H1 (cell line): ENCODE data around the gene SLC38A2. TPM values are rescaled to one million over a fixed set of nuclear protein-coding genes. Genes with fewer than 3 reads are reported as not detected.

ENCODE experiments used
- BRCA1 ChIP-seq: IDR thresholded peaks from 2 replicates; pipeline ENCODE4 v1.6.1; 2012; ENCODE audit warnings: low read depth, low read length, improper control_type of control experiment
- CBX8 ChIP-seq: fragments of 300-800, 300-1000 bp; sonication (generic); IDR thresholded peaks from 2 replicates; pipeline ENCODE4 v1.7.1; 2016; ENCODE audit warnings: low read depth, low read length, borderline replicate concordance
- CHD1 ChIP-seq: IDR thresholded peaks from 2 replicates; pipeline ENCODE4 v1.6.1; 2012; ENCODE audit warnings: low read depth, low read length, improper control_type of control experiment
- CREB1 ChIP-seq: IDR thresholded peaks from 2 replicates; pipeline ENCODE4 v1.6.1; 2012; ENCODE audit warnings: inconsistent platforms
- EGR1 ChIP-seq: IDR thresholded peaks from 2 replicates; pipeline ENCODE4 v1.6.1; 2011; ENCODE audit warnings: low read depth, low read length, borderline replicate concordance
- HDAC6 ChIP-seq: IDR thresholded peaks from one replicate; pipeline ENCODE4 v1.7.1; 2012; ENCODE audit warnings: low read depth, mild to moderate bottlenecking, inconsistent platforms, low read length, moderate library complexity
- RFX5 ChIP-seq: IDR thresholded peaks from 2 replicates; pipeline ENCODE4 v1.6.1; 2011; ENCODE audit warnings: low read depth, low read length, improper control_type of control experiment, borderline replicate concordance
- polyA plus RNA-seq, 7 experiments: library from polyadenylated mRNA; depleted of rRNA in 3 of 7; stranded (reverse) in 5 of 7; unstranded in 2 of 7; fragments of >200 nt in 5 of 7; fragments of 200-250 nt in 2 of 7; gene quantifications; 1 replicate in 5 of 7; 2 replicates in 1 of 7; 4 replicates in 1 of 7; pipeline versions ENCODE4 v1.2.1 to v1.2.3, GENCODE V29; 2011 to 2013; ENCODE audit warnings: missing spikeins in 2 of 7, mixed read lengths in 2 of 7
- total RNA-seq: library from RNA; stranded (reverse); fragmentation: NEBNext Ultra II Directional; extraction: Animal tissue kit (Norgen Biotek cat#: 25700); gene quantifications from 2 replicates; pipeline ENCODE4 v1.2.1, GENCODE V29; 2021
- TF ChIP-seq, protein P1 (sequence below): IDR thresholded peaks from 2 replicates; pipeline ENCODE4 v1.6.1; 2012; ENCODE audit warnings: inconsistent platforms

SLC38A2 gene
- total and polyA plus RNA-seq, 2 of the 8 experiments (the other 6 are each of a cell fraction or from before 2014, with no cell fraction given), result 163 to 684 TPM

GRCh38 chr12:46318037-46318436, 54.5 kb downstream of the SLC38A2 start (continued):
- TF ChIP-seq HDAC6 (no peak), BRCA1 (no peak), EGR1 (no peak), CHD1 (no peak), RFX5 (no peak), CREB1 (no peak), CBX8 (no peak)
- TF ChIP-seq, protein P1, sequence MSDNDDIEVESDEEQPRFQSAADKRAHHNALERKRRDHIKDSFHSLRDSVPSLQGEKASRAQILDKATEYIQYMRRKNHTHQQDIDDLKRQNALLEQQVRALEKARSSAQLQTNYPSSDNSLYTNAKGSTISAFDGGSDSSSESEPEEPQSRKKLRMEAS, result no peak

Other genes with a start within 250 kb of the SLC38A2 start
- gene SLC38A1, start 103.7 kb downstream of the SLC38A2 start, total RNA-seq, result 242 and 253 TPM in 2 replicates
- 65.6 and 83.4 TPM in 2 replicates for gene SLC38A1, start 103.7 kb downstream of the SLC38A2 start, polyA plus RNA-seq (2011; rRNA removed)